IPS-NIHi11 (cell line): Measurements from ENCODE around the gene STK40.

Source experiments
- DNase-seq: peaks from one replicate; pipeline ENCODE4 v3.0.0; 2012; ENCODE audit warnings: mixed read lengths, low spot score

Gene STK40

GRCh38 chr1:36372617-36373016 lies 13.1 kb downstream of the STK40 start:
- DNase-seq = no peak

GRCh38 chr1:36369061-36369861 lies 16.5 kb downstream of the STK40 start:
- DNase-seq = peak; percentile 91

GRCh38 chr1:36367798-36368197 lies 17.9 kb downstream of the STK40 start:
- no peak for DNase-seq

GRCh38 chr1:36367066-36367465 lies 18.7 kb downstream of the STK40 start:
- DNase-seq = no peak

GRCh38 chr1:36366091-36366661 lies 19.5 kb downstream of the STK40 start:
- DNase-seq = peak; percentile 50

GRCh38 chr1:36365381-36365780 lies 20.3 kb downstream of the STK40 start:
- DNase-seq = no peak

- DNase-seq = no peak
Observed at GRCh38 chr1:36359911-36360550, 25.7 kb downstream of the STK40 start.

- DNase-seq = no peak
Observed at GRCh38 chr1:36359383-36359782, 26.3 kb downstream of the STK40 start.

- no peak for DNase-seq
Observed at GRCh38 chr1:36358514-36359084, 27.1 kb downstream of the STK40 start.

- DNase-seq = no peak
Observed at GRCh38 chr1:36355811-36356210, 29.9 kb downstream of the STK40 start.

GRCh38 chr1:36354486-36354885 lies 31.2 kb downstream of the STK40 start:
- DNase-seq = no peak

- no peak for DNase-seq
Observed at GRCh38 chr1:36352910-36353878, 32.5 kb downstream of the STK40 start.

GRCh38 chr1:36352125-36352909 lies 33.4 kb downstream of the STK40 start:
- no peak for DNase-seq

- peak; percentile 47 for DNase-seq
Observed at GRCh38 chr1:36351227-36351977, 34.3 kb downstream of the STK40 start.

GRCh38 chr1:36350659-36351226 lies 35.0 kb downstream of the STK40 start:
- no peak for DNase-seq

- DNase-seq = no peak
Observed at GRCh38 chr1:36349839-36350238, 35.9 kb downstream of the STK40 start.

GRCh38 chr1:36349241-36349671 lies 36.5 kb downstream of the STK40 start:
- DNase-seq = no peak

- no peak for DNase-seq
Observed at GRCh38 chr1:36346741-36347370, 38.9 kb downstream of the STK40 start.

GRCh38 chr1:36345353-36345752 lies 40.4 kb downstream of the STK40 start:
- no peak for DNase-seq

GRCh38 chr1:36344395-36344680 lies 41.4 kb downstream of the STK40 start:
- DNase-seq = no peak
